Adrenal gland (tissue), 12 donors: Measurements from ENCODE around the gene MEOX1. TPM values are rescaled to one million over a fixed set of nuclear protein-coding genes. Genes with fewer than 3 reads are reported as not detected.

Source experiments
- DNase-seq, 7 donors: peaks; one replicate each; pipeline ENCODE4 v3.0.0-alpha.2; 2019 to 2020
- H3K27ac ChIP-seq, 5 donors: fragments of 200-600 bp; sonication (generic) in 4 of 5; 1 replicate in 3 of 5; 2 replicates in 2 of 5; pipeline versions ENCODE4 v1.5.1 to v1.8.0; 2016 to 2020; ENCODE audit warnings: mild to moderate bottlenecking in 1 of 5
- H3K27me3 ChIP-seq: fragments of 200-600 bp; 2 replicates; pipeline ENCODE4 v1.8.0; 2021
- H3K36me3 ChIP-seq, 2 donors: fragments of 200-600 bp; replicated peaks in 1 of 2; 1 replicate in 1 of 2; 2 replicates in 1 of 2; pipeline versions ENCODE4 v1.5.1 to v1.8.0; 2018 to 2022
- H3K4me1 ChIP-seq, 2 donors: fragments of 200-600 bp; replicated peaks in 1 of 2; 1 replicate in 1 of 2; 2 replicates in 1 of 2; pipeline versions ENCODE4 v1.5.1 to v1.8.0; 2018 to 2021
- H3K4me3 ChIP-seq, 4 donors: fragments of 200-600 bp; sonication (generic) in 3 of 4; one replicate each; pipeline ENCODE4 v1.5.1; 2016 to 2018
- H3K9me3 ChIP-seq, 3 donors: fragments of 200-600 bp; sonication (generic) in 1 of 3; replicated peaks in 1 of 3; 1 replicate in 2 of 3; 2 replicates in 1 of 3; pipeline versions ENCODE4 v1.5.1 to v1.8.0; 2016 to 2021
- CTCF ChIP-seq, 6 experiments: fragments of 450-650 bp in 4 of 6; fragments of 200-600 bp in 2 of 6; sonication (generic) in 1 of 6; IDR thresholded peaks; 1 replicate in 5 of 6; 2 replicates in 1 of 6; pipeline versions ENCODE4 v1.5.1 to v1.8.0; 2016 to 2021; ENCODE audit warnings: antibody characterized with exemption in 6 of 6, mild to moderate bottlenecking in 2 of 6, moderate library complexity in 1 of 6
- POLR2A ChIP-seq, 2 donors: fragments of 450-650 bp; IDR thresholded peaks; one replicate each; pipeline ENCODE4 v1.6.1; 2017; ENCODE audit warnings: antibody characterized with exemption in 2 of 2, mild to moderate bottlenecking in 2 of 2, moderate library complexity in 1 of 2
- WGBS, 4 donors: extraction: QIAGEN DNeasy Blood & Tissue Kit in 2 of 4; methylation state at CpG; one replicate each; pipeline versions ENCODE4 v1.1.5 to v1.1.7; 2013 to 2017; 5-methylcytosine and 5-hydroxymethylcytosine counted together
- intact Hi-C, 2 donors: fragments of 100-400 bp; cut with DNase I; formaldehyde crosslinking; loops; one replicate each; pipeline versions ENCODE4 v1.14.1 to v1.15.0; 2022 to 2023
- polyA plus RNA-seq, 3 donors: library from polyadenylated mRNA; stranded (reverse); fragments of 200-250 nt in 2 of 3; fragments of 350-450 nt in 1 of 3; fragmentation: Illumina TruSeq in 1 of 3; extraction: RNeasy Lipid Tissue Mini Kit (QIAGEN cat#74804) in 1 of 3; gene quantifications; one replicate each; pipeline ENCODE4 v1.2.3, GENCODE V29; 2013 to 2014
- total RNA-seq, 9 donors: library from RNA; depleted of rRNA in 4 of 9; stranded (reverse); fragments of >200 nt in 4 of 9; fragments of 120-200 nt in 1 of 9; fragmentation: NEBNext Ultra II Directional in 1 of 9; extraction: Animal tissue kit (Norgen Biotek cat#: 25700) in 1 of 9; gene quantifications; one replicate each; pipeline versions ENCODE4 v1.1.0 to v1.2.4, GENCODE V29; 2013 to 2023
- donor health status: healthy with polysubstance abuse.
- donor health status: Bipolar disorder and iron deficiency.
- donor health status: DM: yes; HTN: yes; CAD: no.
- donor health status: DM: no; HTN: no; CAD: no.
- donor health status: DM: no; HTN: no; CAD: no.
- donor health status: DM: yes; HTN: yes; CAD: no.

Gene MEOX1
- total and polyA plus RNA-seq, 12 donors: 0.11 to 6.6 (median 0.40) TPM; not detected in 2

GRCh38 chr17:43599046-43599395 lies 62.7 kb downstream of the MEOX1 start:
- Histone ChIP-seq H3K27ac (no peak overlapping the region), H3K27me3 (no peaks in the 10 kb centered on the region), H3K9me3 (no peaks in the 10 kb centered on the region), H3K36me3 (no peaks in the 10 kb centered on the region), H3K4me3 (no peak overlapping the region), H3K4me1 (peaks cover 0 to 7% of the 10 kb centered on the region in 2 donors)
- intact Hi-C loops: no loop called here
- WGBS, 4 donors: 65 to 72% (median 67%) methylated on average over 5 of the region's 5 CpGs
- TF ChIP-seq POLR2A (IDR thresholded peaks at IDR 0.05) (no peak), CTCF (IDR thresholded peaks at IDR 0.05) (no peak)
- no peak for DNase-seq

GRCh38 chr17:43598357-43599045 lies 63.2 kb downstream of the MEOX1 start:
- 61 to 81% (median 76%) methylated on average over 3 to 4 of the region's 4 CpGs for WGBS, 4 donors
- intact Hi-C loops: no loop called here
- Histone ChIP-seq H3K4me1 (peaks cover 0 to 7% of the 10 kb centered on the region in 2 donors), H3K27ac (no peak overlapping the region), H3K4me3 (no peak overlapping the region), H3K9me3 (no peaks in the 10 kb centered on the region), H3K27me3 (no peaks in the 10 kb centered on the region), H3K36me3 (no peaks in the 10 kb centered on the region)
- TF ChIP-seq POLR2A (IDR thresholded peaks at IDR 0.05) (no peak), CTCF (IDR thresholded peaks at IDR 0.05) (no peak)
- no peak for DNase-seq

DNA sequence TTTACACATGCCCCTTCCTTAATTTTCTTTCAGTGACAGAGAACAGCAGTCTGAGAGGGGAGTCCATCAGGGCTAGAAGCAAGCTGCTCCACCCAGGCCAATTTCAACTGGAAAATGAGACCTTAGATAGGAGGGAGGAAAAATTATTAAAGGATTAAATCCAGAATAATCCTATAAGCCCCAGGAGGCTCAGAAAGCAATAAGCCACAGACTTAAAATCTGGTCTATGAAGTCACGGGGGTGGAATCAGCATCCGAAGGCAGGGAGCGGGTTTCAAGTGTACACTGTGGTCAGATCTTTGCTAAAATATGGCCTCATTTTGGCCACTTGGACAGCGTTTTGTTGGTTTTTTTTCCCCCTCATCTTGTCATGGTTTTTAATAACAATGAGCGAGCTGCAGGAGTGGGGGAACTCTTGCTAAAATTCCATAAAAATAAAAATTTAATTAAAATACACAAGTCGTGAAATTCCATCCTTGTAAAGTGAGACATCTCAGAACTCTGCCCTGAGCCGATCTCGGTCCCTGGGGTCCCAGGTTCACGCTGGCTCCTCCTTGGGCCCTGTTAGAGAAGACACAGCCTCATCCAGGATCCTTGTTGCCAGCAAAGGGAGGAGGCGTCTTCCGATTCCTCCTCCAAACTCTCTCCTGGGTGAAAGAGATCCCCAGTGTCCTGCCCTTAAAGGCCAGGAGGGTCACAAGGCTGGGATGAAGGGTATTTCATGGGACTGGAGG lies 63.9 kb downstream of the MEOX1 start:
- intact Hi-C loops: no loop called here
- no peak for DNase-seq
- Histone ChIP-seq H3K4me3 (no peak overlapping the region), H3K27me3 (no peaks in the 10 kb centered on the region), H3K9me3 (no peaks in the 10 kb centered on the region), H3K36me3 (no peaks in the 10 kb centered on the region), H3K27ac (no peak overlapping the region), H3K4me1 (peaks cover 0 to 7% of the 10 kb centered on the region in 2 donors)
- 85 to 92% (median 88%) methylated on average over 11 of the region's 11 CpGs for WGBS, 4 donors
- TF ChIP-seq POLR2A (IDR thresholded peaks at IDR 0.05) (no peak), CTCF (IDR thresholded peaks at IDR 0.05) (no peak)

- H3K27ac ChIP-seq: no peak overlapping the region
- no peak for DNase-seq
- no peaks in the 10 kb centered on the region for H3K27me3 ChIP-seq
- no peak overlapping the region for H3K4me3 ChIP-seq
- H3K4me1 ChIP-seq: peaks cover 0 to 13% of the 10 kb centered on the region in 2 donors
- TF ChIP-seq POLR2A (IDR thresholded peaks at IDR 0.05) (no peak), CTCF (IDR thresholded peaks at IDR 0.05) (no peak)
- 64 to 79% (median 69%) methylated on average over 4 of the region's 4 CpGs for WGBS, 4 donors
- H3K9me3 ChIP-seq: no peaks in the 10 kb centered on the region
- H3K36me3 ChIP-seq: no peaks in the 10 kb centered on the region
- intact Hi-C loops: no loop called here
Measured at GRCh38 chr17:43595466-43595865, 66.3 kb downstream of the MEOX1 start.
